H9 (cell line): ENCODE results near the gene LRIG1. TPM values are rescaled to one million over a fixed set of nuclear protein-coding genes. Genes with fewer than 3 reads are reported as not detected.
"Not testable (repeated sequence)": the region's sequence is repeated elsewhere in the genome, so short reads cannot be mapped to it uniquely, and the experiment has no call there.

Experiments used
- DNase-seq: peaks from one replicate; pipeline ENCODE4 v3.0.0-alpha.2; 2017
- H2AFZ ChIP-seq: one replicate; pipeline ENCODE4 v1.6.1; 2013; ENCODE audit warnings: mild to moderate bottlenecking, low read length, control low read depth, moderate library complexity
- H2AK5ac ChIP-seq: 2 replicates; pipeline ENCODE4 v1.6.1; 2013; ENCODE audit warnings: low read length, control low read depth, mixed read lengths; ENCODE audit not compliant: insufficient read length
- H2BK120ac ChIP-seq: one replicate; pipeline ENCODE4 v1.6.1; 2013; ENCODE audit warnings: low read depth, mild to moderate bottlenecking, low read length, control low read depth, inconsistent platforms; ENCODE audit not compliant: poor library complexity, severe bottlenecking
- H2BK12ac ChIP-seq: 2 replicates; pipeline ENCODE4 v1.6.1; 2013; ENCODE audit warnings: low read length, control low read depth, mixed read lengths, low read depth; ENCODE audit not compliant: insufficient read length
- H2BK15ac ChIP-seq: 2 replicates; pipeline ENCODE4 v1.6.1; 2013; ENCODE audit warnings: low read depth, low read length, control low read depth
- H2BK20ac ChIP-seq: one replicate; pipeline ENCODE4 v1.6.1; 2013; ENCODE audit warnings: low read depth, mild to moderate bottlenecking, low read length, control low read depth, inconsistent platforms; ENCODE audit not compliant: poor library complexity, severe bottlenecking
- H2BK5ac ChIP-seq: 2 replicates; pipeline ENCODE4 v1.6.1; 2013; ENCODE audit warnings: low read length, control low read depth, mixed read lengths; ENCODE audit not compliant: insufficient read length
- H3K14ac ChIP-seq: 2 replicates; pipeline ENCODE4 v1.6.1; 2013; ENCODE audit warnings: low read length, control low read depth; ENCODE audit not compliant: insufficient read depth
- H3K18ac ChIP-seq: 2 replicates; pipeline ENCODE4 v1.6.1; 2013; ENCODE audit warnings: low read depth, mild to moderate bottlenecking, mixed read lengths, low read length, control low read depth; ENCODE audit not compliant: insufficient read length
- H3K23ac ChIP-seq: 2 replicates; pipeline ENCODE4 v1.6.1; 2013; ENCODE audit warnings: low read length, control low read depth, mixed read lengths, low read depth; ENCODE audit not compliant: insufficient read length
- H3K23me2 ChIP-seq: 2 replicates; pipeline ENCODE4 v1.6.1; 2013; ENCODE audit warnings: low read depth, mild to moderate bottlenecking, mixed read lengths, low read length, control low read depth; ENCODE audit not compliant: insufficient read length, poor library complexity, severe bottlenecking
- H3K27ac ChIP-seq: 2 replicates; pipeline ENCODE4 v1.5.1; 2013; ENCODE audit warnings: low read length, control low read depth, mixed read lengths, low read depth; ENCODE audit not compliant: insufficient read length
- H3K27me3 ChIP-seq: 2 replicates; pipeline ENCODE4 v1.6.1; 2013; ENCODE audit warnings: low read length, control low read depth, inconsistent platforms; ENCODE audit not compliant: insufficient read depth
- H3K4ac ChIP-seq: 2 replicates; pipeline ENCODE4 v1.6.1; 2013; ENCODE audit warnings: low read depth, mild to moderate bottlenecking, control low read depth, inconsistent platforms, low read length, moderate library complexity
- H3K4me1 ChIP-seq: 2 replicates; pipeline ENCODE4 v1.6.1; 2013; ENCODE audit warnings: low read length, control low read depth, inconsistent platforms; ENCODE audit not compliant: insufficient read depth
- H3K4me2 ChIP-seq: 2 replicates; pipeline ENCODE4 v1.6.1; 2013; ENCODE audit warnings: low read length, control low read depth, mixed read lengths; ENCODE audit not compliant: insufficient read length, insufficient read depth
- H3K56ac ChIP-seq: 2 replicates; pipeline ENCODE4 v1.6.1; 2013; ENCODE audit warnings: low read depth, mild to moderate bottlenecking, mixed read lengths, low read length, control low read depth; ENCODE audit not compliant: insufficient read length
- H3K79me1 ChIP-seq: 2 replicates; pipeline ENCODE4 v1.6.1; 2013; ENCODE audit warnings: low read depth, mild to moderate bottlenecking, moderate library complexity, low read length, control low read depth, inconsistent platforms; ENCODE audit not compliant: insufficient read depth, poor library complexity, severe bottlenecking
- H3K79me2 ChIP-seq: 2 replicates; pipeline ENCODE4 v1.6.1; 2013; ENCODE audit warnings: low read length, control low read depth, inconsistent platforms; ENCODE audit not compliant: insufficient read depth
- H3K9ac ChIP-seq: 2 replicates; pipeline ENCODE4 v1.6.1; 2013; ENCODE audit warnings: low read length, control low read depth, mixed read lengths; ENCODE audit not compliant: insufficient read length; ENCODE audit errors: extremely low read depth
- H3K9me3 ChIP-seq: one replicate; pipeline ENCODE4 v1.6.1; 2013; ENCODE audit warnings: low read depth, low read length, inconsistent platforms; ENCODE audit not compliant: control insufficient read depth
- H3T11ph ChIP-seq: one replicate; pipeline ENCODE4 v1.6.1; 2013; ENCODE audit warnings: mild to moderate bottlenecking, low read length, control low read depth, inconsistent platforms
- H4K20me1 ChIP-seq: one replicate; pipeline ENCODE4 v1.6.1; 2013; ENCODE audit not compliant: control insufficient read depth, insufficient read length, insufficient read depth
- H4K5ac ChIP-seq: 2 replicates; pipeline ENCODE4 v1.6.1; 2013; ENCODE audit warnings: low read depth, mild to moderate bottlenecking, mixed read lengths, low read length, control low read depth; ENCODE audit not compliant: insufficient read length
- H4K8ac ChIP-seq: replicated peaks from 2 replicates; pipeline ENCODE4 v1.6.1; 2013; ENCODE audit warnings: low read length, control low read depth, mixed read lengths, low read depth; ENCODE audit not compliant: insufficient read length
- H4K91ac ChIP-seq: 2 replicates; pipeline ENCODE4 v1.6.1; 2013; ENCODE audit warnings: low read depth, mild to moderate bottlenecking, moderate library complexity, mixed read lengths, low read length, control low read depth; ENCODE audit not compliant: insufficient read length
- H3K27ac Mint-ChIP-seq, 3 experiments: 2 replicates in 2 of 3; 3 replicates in 1 of 3; pipeline ENCODE4 v1.8.0; 2020 to 2021; ENCODE audit warnings: mixed read lengths in 3 of 3, mild to moderate bottlenecking in 1 of 3, moderate library complexity in 1 of 3
- H3K27me3 Mint-ChIP-seq: 2 replicates; pipeline ENCODE4 v1.8.0; 2021; ENCODE audit warnings: low read depth, mild to moderate bottlenecking, moderate library complexity, mixed read lengths
- H3K36me3 Mint-ChIP-seq, 3 experiments: 2 replicates in 2 of 3; 3 replicates in 1 of 3; pipeline ENCODE4 v1.8.0; 2020 to 2021; ENCODE audit warnings: low read depth in 3 of 3, mixed read lengths in 3 of 3; ENCODE audit not compliant: insufficient read depth in 1 of 3
- H3K4me1 Mint-ChIP-seq, 2 experiments: 2 replicates each; pipeline ENCODE4 v1.8.0; 2020; ENCODE audit warnings: mixed read lengths in 2 of 2
- H3K4me3 Mint-ChIP-seq, 2 experiments: 2 replicates in 1 of 2; 3 replicates in 1 of 2; pipeline ENCODE4 v1.8.0; 2020 to 2021; ENCODE audit warnings: mild to moderate bottlenecking in 2 of 2, mixed read lengths in 2 of 2, moderate library complexity in 1 of 2
- H3K9me3 Mint-ChIP-seq, 2 experiments: 2 replicates in 1 of 2; 3 replicates in 1 of 2; pipeline ENCODE4 v1.8.0; 2020; ENCODE audit warnings: mild to moderate bottlenecking in 2 of 2, mixed read lengths in 2 of 2, moderate library complexity in 1 of 2
- WGBS: extraction: QIAGEN DNeasy Blood & Tissue Kit; methylation state at CpG from one replicate; pipeline ENCODE4 v1.1.7; 2013; ENCODE audit warnings: missing lambda C conversion rate, low lambda C conversion rate, mixed read lengths; ENCODE audit not compliant: insufficient read length; ENCODE audit errors: extremely low coverage; 5-methylcytosine and 5-hydroxymethylcytosine counted together
- total RNA-seq: library from RNA; stranded (reverse); gene quantifications from 2 replicates; pipeline ENCODE4 v1.2.1, GENCODE V29; 2021
- TF ChIP-seq, protein P1 (sequence below): fragments of 200-600 bp; sonication (generic); conservative IDR thresholded peaks from 3 replicates; pipeline ENCODE4 v1.8.0; 2021; ENCODE audit warnings: antibody characterized with exemption, mild to moderate bottlenecking

The LRIG1 gene
- total RNA-seq, 1 experiment from 2014 or later, result 70.3 TPM

DNA sequence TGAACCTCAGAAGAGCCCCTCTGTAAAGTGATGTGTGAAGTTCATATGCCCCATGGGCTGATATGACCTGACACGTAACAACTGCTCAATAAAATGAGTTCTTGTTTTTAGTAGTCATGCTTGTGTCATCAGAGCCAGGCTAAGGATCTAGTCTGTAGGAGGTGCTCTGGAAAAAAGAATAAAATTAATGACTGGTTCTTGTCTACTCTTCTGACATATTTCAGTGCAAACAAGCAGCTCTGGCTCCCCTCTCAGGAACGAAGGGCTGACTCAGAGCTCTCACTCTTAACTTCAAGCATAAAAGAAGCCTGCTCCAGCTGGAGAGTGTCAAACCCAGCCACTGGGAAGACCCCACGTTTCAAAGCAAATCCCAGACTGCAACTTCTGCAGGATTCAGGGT, 77.0 kb downstream of the LRIG1 start:
- Histone ChIP-seq H3K9ac (no peak overlapping the region), H2BK5ac (no peak overlapping the region), H3K18ac (no peak overlapping the region), H3K27me3 (no peaks in the 10 kb centered on the region), H2BK20ac (no peak overlapping the region), H2BK15ac (no peak overlapping the region), H4K91ac (no peak overlapping the region), H3K23me2 (no peaks in the 10 kb centered on the region), H3K79me1 (peaks cover 28% of the 10 kb centered on the region), H3K4me2 (no peak overlapping the region), H3K9me3 (peaks cover 17% of the 10 kb centered on the region), H4K5ac (no peak overlapping the region), H3K4me1 (peaks cover 8% of the 10 kb centered on the region; the same call in 1 of the 2 replicates), H3K79me2 (peaks cover 31% of the 10 kb centered on the region), H2AFZ (no peak overlapping the region), H3K4ac (no peak overlapping the region), H3K27ac (no peak overlapping the region), H2BK120ac (no peak overlapping the region), H3K14ac (no peak overlapping the region), H4K20me1 (no peaks in the 10 kb centered on the region), H3K23ac (no peak overlapping the region), H2BK12ac (no peak overlapping the region), H2AK5ac (no peak overlapping the region), H3K56ac (no peak overlapping the region), H3T11ph (no peak overlapping the region), H4K8ac (no peak overlapping the region)
- no peak overlapping the region; a peak in 1 of 7 replicates for H3K27ac Mint-ChIP-seq
- TF ChIP-seq, protein P1, sequence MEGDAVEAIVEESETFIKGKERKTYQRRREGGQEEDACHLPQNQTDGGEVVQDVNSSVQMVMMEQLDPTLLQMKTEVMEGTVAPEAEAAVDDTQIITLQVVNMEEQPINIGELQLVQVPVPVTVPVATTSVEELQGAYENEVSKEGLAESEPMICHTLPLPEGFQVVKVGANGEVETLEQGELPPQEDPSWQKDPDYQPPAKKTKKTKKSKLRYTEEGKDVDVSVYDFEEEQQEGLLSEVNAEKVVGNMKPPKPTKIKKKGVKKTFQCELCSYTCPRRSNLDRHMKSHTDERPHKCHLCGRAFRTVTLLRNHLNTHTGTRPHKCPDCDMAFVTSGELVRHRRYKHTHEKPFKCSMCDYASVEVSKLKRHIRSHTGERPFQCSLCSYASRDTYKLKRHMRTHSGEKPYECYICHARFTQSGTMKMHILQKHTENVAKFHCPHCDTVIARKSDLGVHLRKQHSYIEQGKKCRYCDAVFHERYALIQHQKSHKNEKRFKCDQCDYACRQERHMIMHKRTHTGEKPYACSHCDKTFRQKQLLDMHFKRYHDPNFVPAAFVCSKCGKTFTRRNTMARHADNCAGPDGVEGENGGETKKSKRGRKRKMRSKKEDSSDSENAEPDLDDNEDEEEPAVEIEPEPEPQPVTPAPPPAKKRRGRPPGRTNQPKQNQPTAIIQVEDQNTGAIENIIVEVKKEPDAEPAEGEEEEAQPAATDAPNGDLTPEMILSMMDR, result no peak
- DNase-seq, result no peak
- peaks cover 44 to 53% of the 10 kb centered on the region in 2 experiments for H3K9me3 Mint-ChIP-seq
- no CpG with 5 or more reads among the region's 3 CpGs for WGBS
- no peak overlapping the region for H3K4me3 Mint-ChIP-seq
- H3K36me3 Mint-ChIP-seq, result peaks cover 62 to 85% (median 81%) of the 10 kb centered on the region in 3 experiments
- peaks cover 49 to 51% of the 10 kb centered on the region in 2 experiments for H3K4me1 Mint-ChIP-seq
- no peaks in the 10 kb centered on the region; the same call in 1 of the 2 replicates for H3K27me3 Mint-ChIP-seq

DNA sequence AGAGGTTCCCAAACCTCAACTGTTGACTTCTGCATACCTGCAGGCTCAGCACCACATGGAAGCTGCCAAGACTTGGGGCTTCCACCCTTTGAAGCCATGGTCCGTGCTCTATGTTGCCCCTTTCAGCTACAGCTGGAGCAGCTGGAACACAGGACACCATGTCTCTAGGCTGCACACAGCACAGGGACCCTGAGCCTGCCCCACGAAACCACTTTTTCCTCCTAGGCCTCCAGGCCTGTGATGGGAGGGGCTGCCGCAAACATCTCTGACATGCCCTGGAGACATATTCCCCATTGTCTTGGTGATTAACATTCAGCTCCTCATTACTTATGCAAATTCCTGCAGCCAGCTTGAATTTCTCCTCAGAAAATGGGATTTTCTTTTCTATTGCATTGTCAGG, 78.9 kb downstream of the LRIG1 start:
- Histone ChIP-seq H3K79me1 (peaks cover 21% of the 10 kb centered on the region), H3K9me3 (peaks cover 17% of the 10 kb centered on the region), H3K79me2 (peaks cover 32% of the 10 kb centered on the region; the same call in 1 of the 2 replicates)
- H2BK5ac ChIP-seq, H4K20me1 ChIP-seq, H3K4ac ChIP-seq, H3K27me3 ChIP-seq, H4K8ac ChIP-seq, H2BK12ac ChIP-seq, H2AFZ ChIP-seq, H3K27ac Mint-ChIP-seq, H4K91ac ChIP-seq, H2BK20ac ChIP-seq, H3K56ac ChIP-seq, H4K5ac ChIP-seq, H3K23me2 ChIP-seq, H2BK15ac ChIP-seq, H3K4me2 ChIP-seq, H3K18ac ChIP-seq, H3K23ac ChIP-seq, H3K4me1 ChIP-seq, H2AK5ac ChIP-seq, H3T11ph ChIP-seq, H3K9ac ChIP-seq, H3K27ac ChIP-seq, H3K27me3 Mint-ChIP-seq, H3K4me3 Mint-ChIP-seq, H2BK120ac ChIP-seq, H3K14ac ChIP-seq: not testable (repeated sequence)
- WGBS, result no CpG with 5 or more reads among the region's 3 CpGs
- Mint-ChIP-seq H3K4me1 (peaks cover 45 to 49% of the 10 kb centered on the region in 2 experiments), H3K36me3 (peaks cover 72 to 94% (median 90%) of the 10 kb centered on the region in 3 experiments), H3K9me3 (peaks cover 44 to 53% of the 10 kb centered on the region in 2 experiments)
- peak; percentile 23 for DNase-seq
